OCI-LY1 (cell line): Measurements from ENCODE around the gene LENEP.
A peak's percentile ranks its signal among the peaks of the same experiment; 100 is the strongest.

Source experiments
- H2AFZ ChIP-seq: fragments of 200-600 bp; sonication (generic), shearing (Covaris generic); 2 replicates; pipeline ENCODE4 v1.6.0; 2014; ENCODE audit warnings: antibody characterized with exemption, mild to moderate bottlenecking, low read length
- H3F3A ChIP-seq: fragments of 200-600 bp; sonication (generic), shearing (Covaris generic); 2 replicates; pipeline ENCODE4 v1.6.0; 2014; ENCODE audit warnings: mild to moderate bottlenecking, antibody characterized with exemption, low read length, moderate library complexity; ENCODE audit not compliant: insufficient read depth
- H3K27ac ChIP-seq: fragments of 200-600 bp; sonication (generic); 2 replicates; pipeline ENCODE4 v1.5.1; 2014; ENCODE audit warnings: low read length, mixed run types, mild to moderate bottlenecking, low read depth; ENCODE audit not compliant: poor library complexity, severe bottlenecking
- H3K27me3 ChIP-seq: fragments of 200-600 bp; sonication (generic); 2 replicates; pipeline ENCODE4 v1.6.0; 2014; ENCODE audit warnings: antibody characterized with exemption, mild to moderate bottlenecking, low read length, moderate library complexity; ENCODE audit not compliant: insufficient read depth
- H3K36me3 ChIP-seq: fragments of 200-600 bp; sonication (generic); 2 replicates; pipeline ENCODE4 v1.6.1; 2014; ENCODE audit warnings: mild to moderate bottlenecking, antibody characterized with exemption, low read length, moderate library complexity, mixed read lengths; ENCODE audit not compliant: insufficient read depth
- H3K4me1 ChIP-seq: fragments of 200-600 bp; sonication (generic); 2 replicates; pipeline ENCODE4 v1.5.1; 2014; ENCODE audit warnings: mild to moderate bottlenecking, low read length, moderate library complexity; ENCODE audit not compliant: insufficient read depth, severe bottlenecking
- H3K4me2 ChIP-seq: fragments of 200-600 bp; sonication (generic), shearing (Covaris generic); 2 replicates; pipeline ENCODE4 v1.6.1; 2014; ENCODE audit warnings: low read length
- H3K4me3 ChIP-seq: fragments of 200-600 bp; sonication (generic); 2 replicates; pipeline ENCODE4 v1.5.1; 2014; ENCODE audit warnings: low read length, low read depth, mild to moderate bottlenecking, mixed read lengths; ENCODE audit not compliant: poor library complexity, severe bottlenecking
- H3K79me2 ChIP-seq: fragments of 200-600 bp; shearing (Covaris generic); 2 replicates; pipeline ENCODE4 v1.6.1; 2016; ENCODE audit warnings: mixed run types, low read length, mixed read lengths; ENCODE audit not compliant: insufficient read depth
- H3K9ac ChIP-seq: fragments of 200-600 bp; sonication (generic), shearing (Covaris generic); 2 replicates; pipeline ENCODE4 v1.6.1; 2014; ENCODE audit warnings: mild to moderate bottlenecking, low read length, mixed read lengths
- H3K9me2 ChIP-seq: fragments of 200-600 bp; sonication (generic), shearing (Covaris generic); 2 replicates; pipeline ENCODE4 v1.6.1; 2014; ENCODE audit warnings: low read depth, mild to moderate bottlenecking, low read length, mixed read lengths
- H3K9me3 ChIP-seq: fragments of 200-600 bp; shearing (Covaris generic); 2 replicates; pipeline ENCODE4 v1.6.1; 2014; ENCODE audit warnings: low read length, mixed read lengths
- H4K20me1 ChIP-seq: fragments of 200-600 bp; sonication (generic), shearing (Covaris generic); 2 replicates; pipeline ENCODE4 v1.6.0; 2016; ENCODE audit warnings: mild to moderate bottlenecking, low read length; ENCODE audit not compliant: insufficient read depth
- CTCF ChIP-seq: fragments of 200-600 bp; sonication (generic), shearing (Covaris generic); IDR thresholded peaks from 2 replicates; pipeline ENCODE4 v1.5.1; 2017; ENCODE audit warnings: mild to moderate bottlenecking, antibody characterized with exemption, low read length, moderate library complexity, mixed read lengths
- EZH2 ChIP-seq: fragments of 200-600 bp; sonication (generic), shearing (Covaris generic); IDR thresholded peaks from 2 replicates; pipeline ENCODE4 v1.8.0; 2017; ENCODE audit warnings: borderline replicate concordance, mixed run types, mild to moderate bottlenecking, antibody characterized with exemption, low read length, moderate library complexity, mixed read lengths

Gene LENEP

DNA sequence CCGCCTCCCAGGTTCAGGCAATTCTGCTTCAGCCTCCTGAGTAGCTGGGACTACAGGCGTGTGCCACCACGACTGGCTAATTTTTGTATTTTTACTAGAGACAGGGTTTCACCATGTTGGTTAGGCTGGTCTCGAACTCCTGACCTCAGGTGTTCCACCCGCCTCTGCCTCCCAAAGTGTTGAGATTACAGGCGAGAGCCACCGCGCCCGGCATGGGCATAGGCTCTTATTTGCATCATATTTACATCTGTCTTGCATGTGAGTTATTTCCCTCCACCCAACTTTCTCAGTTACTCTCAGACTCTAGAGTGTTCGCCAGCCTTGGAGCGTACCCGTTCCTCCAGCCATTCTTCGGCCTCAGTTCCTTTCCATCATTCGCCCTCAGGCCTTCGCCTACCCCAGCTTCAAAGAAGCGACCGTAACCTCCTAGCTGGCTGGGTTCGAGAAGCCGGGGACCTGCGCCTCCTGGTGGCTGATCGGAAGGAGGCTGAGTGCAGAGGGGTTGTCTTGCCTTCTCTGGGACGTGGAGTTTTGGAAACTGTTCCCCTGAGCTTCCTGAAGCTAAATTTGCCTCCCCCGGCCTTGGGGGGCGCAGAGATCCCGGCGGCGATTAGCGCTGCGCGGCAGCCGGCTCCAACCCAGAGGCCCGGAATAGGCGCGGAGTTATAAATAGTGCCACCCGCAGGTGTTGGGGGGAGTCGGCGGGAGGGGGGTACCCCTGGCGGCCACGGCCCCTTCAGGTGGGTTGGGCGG lies 5.6 kb downstream of the LENEP start:
- Histone ChIP-seq H3K27ac (peak overlapping the region; percentile 91), H4K20me1 (no peaks in the 10 kb centered on the region), H3K4me1 (peaks cover 32% of the 10 kb centered on the region), H3K79me2 (no peaks in the 10 kb centered on the region), H3K36me3 (no peaks in the 10 kb centered on the region), H3K27me3 (no peaks in the 10 kb centered on the region), H3F3A (no peaks in the 10 kb centered on the region), H3K9me2 (no peaks in the 10 kb centered on the region), H3K4me2 (peak overlapping the region; percentile 87), H2AFZ (no peak overlapping the region), H3K9ac (peak overlapping the region; percentile 60; the same call in 1 of the 2 replicates), H3K9me3 (no peaks in the 10 kb centered on the region), H3K4me3 (peak overlapping the region; percentile 58)
- TF ChIP-seq CTCF = peak; percentile 99
- TF ChIP-seq EZH2 = no peak

GRCh38 chr1:154999571-155000410 lies 6.4 kb downstream of the LENEP start:
- Histone ChIP-seq H4K20me1 (no peaks in the 10 kb centered on the region), H3K9me2 (no peaks in the 10 kb centered on the region), H2AFZ (no peak overlapping the region), H3K4me2 (peak overlapping the region; percentile 87), H3K27ac (peak overlapping the region; percentile 91), H3K4me3 (peak overlapping the region; percentile 58), H3K27me3 (no peaks in the 10 kb centered on the region), H3K9ac (peak overlapping the region; percentile 60), H3F3A (no peaks in the 10 kb centered on the region), H3K9me3 (no peaks in the 10 kb centered on the region), H3K36me3 (no peaks in the 10 kb centered on the region), H3K4me1 (peaks cover 32% of the 10 kb centered on the region), H3K79me2 (no peaks in the 10 kb centered on the region)
- TF ChIP-seq EZH2 (no peak), CTCF (no peak)

GRCh38 chr1:155000411-155000725 lies 7.0 kb downstream of the LENEP start:
- Histone ChIP-seq H4K20me1 (no peaks in the 10 kb centered on the region), H3K79me2 (no peaks in the 10 kb centered on the region), H3K27ac (peak overlapping the region; percentile 91), H3K4me3 (peak overlapping the region; percentile 72), H2AFZ (no peak overlapping the region), H3K27me3 (no peaks in the 10 kb centered on the region), H3K9ac (peak overlapping the region; percentile 60), H3K4me2 (peak overlapping the region; percentile 87), H3K9me3 (no peaks in the 10 kb centered on the region), H3K36me3 (no peaks in the 10 kb centered on the region), H3K4me1 (peaks cover 37% of the 10 kb centered on the region), H3F3A (no peaks in the 10 kb centered on the region), H3K9me2 (no peaks in the 10 kb centered on the region)
- TF ChIP-seq EZH2 (no peak), CTCF (no peak)
